ENCODE measurements around the gene LRG1.

The LRG1 gene

GRCh38 chr19:4581666-4582553 lies 42.1 kb upstream of the LRG1 start:
- Histone ChIP-seq H3K27me3 (peaks cover 9 to 98% of the 10 kb centered on the region in 2 donors), H3K4me3 (peak overlapping the region in 1 of 2 donors; percentile 18)
- DNase-seq = no peak

GRCh38 chr19:4580961-4581665 lies 41.3 kb upstream of the LRG1 start:
- no peaks in the 10 kb centered on the region for H3K36me3 ChIP-seq

More at GRCh38 chr19:4581666-4582553, 42.1 kb upstream of the LRG1 start:
- no peaks in the 10 kb centered on the region for H3K36me3 ChIP-seq
- TF ChIP-seq CTCF (IDR thresholded peaks at IDR 0.05) = no peak
- H3K9me3 ChIP-seq = no peaks in the 10 kb centered on the region
- intact Hi-C loops (cut with DNase I; ENCODE audit: low total_unique reads) = no loop called here
- peaks cover 0 to 27% (median 10%) of the 10 kb centered on the region in 4 donors for H3K4me1 ChIP-seq
- no peak overlapping the region for H3K27ac ChIP-seq

GRCh38 chr19:4580021-4580901 lies 40.4 kb upstream of the LRG1 start:
- H3K9me3 ChIP-seq = no peaks in the 10 kb centered on the region
- TF ChIP-seq CTCF (IDR thresholded peaks at IDR 0.05) = no peak
- H3K4me3 ChIP-seq = peak overlapping the region; percentile 18 to 32
- DNase-seq = no peak
- H3K4me1 ChIP-seq = peaks cover 0 to 33% (median 15%) of the 10 kb centered on the region in 4 donors
- H3K27me3 ChIP-seq = peaks cover 9 to 98% of the 10 kb centered on the region in 2 donors
- H3K36me3 ChIP-seq = no peaks in the 10 kb centered on the region
- H3K27ac ChIP-seq = no peak overlapping the region
- intact Hi-C loops (cut with DNase I; ENCODE audit: low total_unique reads) = no loop called here

More at GRCh38 chr19:4580961-4581665, 41.3 kb upstream of the LRG1 start:
- H3K27ac ChIP-seq = no peak overlapping the region
- intact Hi-C loops (cut with DNase I; ENCODE audit: low total_unique reads) = no loop called here
- H3K4me1 ChIP-seq = peaks cover 0 to 27% (median 10%) of the 10 kb centered on the region in 4 donors
- TF ChIP-seq CTCF (IDR thresholded peaks at IDR 0.05) = no peak
- no peaks in the 10 kb centered on the region for H3K9me3 ChIP-seq
- DNase-seq = no peak
- H3K27me3 ChIP-seq = peaks cover 9 to 98% of the 10 kb centered on the region in 2 donors
- H3K4me3 ChIP-seq = peak overlapping the region; percentile 18 to 32

GRCh38 chr19:4579389-4579788 lies 39.6 kb upstream of the LRG1 start:
- Histone ChIP-seq H3K4me3 (no peak overlapping the region), H3K27me3 (peaks cover 4 to 98% of the 10 kb centered on the region in 2 donors), H3K36me3 (no peaks in the 10 kb centered on the region), H3K4me1 (peaks cover 0 to 32% (median 15%) of the 10 kb centered on the region in 4 donors), H3K27ac (no peak overlapping the region), H3K9me3 (no peaks in the 10 kb centered on the region)
- DNase-seq = no peak
- intact Hi-C loops (cut with DNase I; ENCODE audit: low total_unique reads) = loop anchor here (5.0 kb wide), 1 partner anchor 58 kb away; the partner anchor contains the start of gene TNFAIP8L1
- no peak for TF ChIP-seq CTCF (IDR thresholded peaks at IDR 0.05)

Data from tibial artery (tissue), 4 donors.